ENCODE results near the gene ATP6V0A1.
A peak's percentile ranks its signal among the peaks of the same experiment; 100 is the strongest.
"Not testable (repeated sequence)": the region's sequence is repeated elsewhere in the genome, so short reads cannot be mapped to it uniquely, and the experiment has no call there.

The ATP6V0A1 gene

DNA sequence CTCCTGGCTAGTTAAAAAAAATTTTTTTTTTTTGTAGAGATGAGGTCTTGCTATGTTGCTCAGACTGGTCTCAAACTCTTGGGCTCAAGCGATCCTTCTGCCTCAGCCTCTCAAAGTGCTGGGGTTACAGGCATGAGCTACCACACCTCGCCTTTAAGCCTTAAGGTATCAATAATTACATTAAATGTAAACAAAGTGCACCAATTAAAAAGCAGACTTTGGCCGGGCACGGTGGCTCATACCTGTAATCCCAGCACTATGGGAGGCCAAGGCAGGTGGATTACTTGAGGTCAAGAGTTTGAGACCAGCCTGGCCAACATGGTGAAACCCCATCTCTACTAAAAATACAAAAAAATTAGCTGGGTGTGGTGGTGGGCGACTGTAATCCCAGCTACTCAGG is 7.4 kb upstream of the ATP6V0A1 start:
- H3K27me3 ChIP-seq (ENCODE audit: insufficient read depth, poor library complexity, severe bottlenecking); H3K27ac ChIP-seq (replicated peaks); DNase-seq (ENCODE audit: low read depth in 1 of 2, low spot score in 1 of 2); H3K4me3 ChIP-seq (replicated peaks; ENCODE audit: insufficient read depth, low read length): not testable (repeated sequence)

DNA sequence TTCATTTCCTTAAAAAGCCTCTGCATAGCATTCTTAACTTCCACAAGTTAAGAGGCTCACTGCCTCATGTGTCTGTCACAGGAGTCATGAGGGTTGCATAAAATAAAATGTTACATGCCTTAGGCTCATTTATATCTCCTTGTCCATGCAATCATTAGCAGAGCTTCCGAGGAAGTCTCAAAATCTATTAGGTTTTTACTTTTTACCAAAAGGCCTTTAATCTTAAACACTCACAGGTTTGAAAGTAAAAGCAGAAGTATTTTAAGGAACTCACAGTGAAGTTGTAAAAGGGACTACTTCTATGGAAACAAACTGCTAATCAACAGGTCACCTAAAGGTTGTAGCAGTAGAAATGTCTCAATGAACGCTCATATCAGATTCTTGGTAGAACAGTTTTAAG is 5.2 kb upstream of the ATP6V0A1 start:
- no peak overlapping the region for H3K4me3 ChIP-seq (replicated peaks; ENCODE audit: insufficient read depth, low read length)

DNA sequence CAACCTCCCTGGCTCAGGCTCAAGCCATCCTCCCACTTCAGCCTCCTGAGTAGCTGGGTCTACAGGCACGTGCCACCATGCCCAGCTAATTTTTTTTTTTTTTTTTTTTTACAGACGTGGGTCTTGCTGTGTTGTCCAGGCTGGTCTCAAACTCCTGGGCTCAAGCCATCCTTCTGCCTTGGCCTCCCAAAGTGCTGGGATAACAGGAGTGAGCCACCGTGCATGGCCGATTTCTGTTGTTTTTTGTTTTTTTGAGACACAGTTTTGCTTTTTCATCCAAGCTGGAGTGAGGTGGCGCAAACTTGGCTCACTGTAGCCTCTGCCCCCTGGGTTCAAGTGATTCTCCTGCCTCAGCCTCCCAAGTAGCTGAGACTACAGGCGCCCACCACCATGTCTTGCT is 3.7 kb upstream of the ATP6V0A1 start:
- H3K27me3 ChIP-seq (ENCODE audit: insufficient read depth, poor library complexity, severe bottlenecking); H3K27ac ChIP-seq (replicated peaks); DNase-seq (ENCODE audit: low read depth in 1 of 2, low spot score in 1 of 2); H3K4me3 ChIP-seq (replicated peaks; ENCODE audit: insufficient read depth, low read length): not testable (repeated sequence)

More for the DNA sequence above, 5.2 kb upstream of the ATP6V0A1 start:
- Histone ChIP-seq H3K27ac (replicated peaks) (peak overlapping the region; percentile 70), H3K27me3 (ENCODE audit: insufficient read depth, poor library complexity, severe bottlenecking) (no peaks in the 10 kb centered on the region)
- TF ChIP-seq GABPA (IDR thresholded peaks at IDR 0.05; ENCODE audit: low read depth) (no peak), SPI1 (IDR thresholded peaks at IDR 0.05; ENCODE audit: borderline replicate concordance, low read depth) (peak; percentile 86)
- DNase-seq (ENCODE audit: low read depth in 1 of 2, low spot score in 1 of 2) = peak in 1 of 2 experiments; percentile 31

DNA sequence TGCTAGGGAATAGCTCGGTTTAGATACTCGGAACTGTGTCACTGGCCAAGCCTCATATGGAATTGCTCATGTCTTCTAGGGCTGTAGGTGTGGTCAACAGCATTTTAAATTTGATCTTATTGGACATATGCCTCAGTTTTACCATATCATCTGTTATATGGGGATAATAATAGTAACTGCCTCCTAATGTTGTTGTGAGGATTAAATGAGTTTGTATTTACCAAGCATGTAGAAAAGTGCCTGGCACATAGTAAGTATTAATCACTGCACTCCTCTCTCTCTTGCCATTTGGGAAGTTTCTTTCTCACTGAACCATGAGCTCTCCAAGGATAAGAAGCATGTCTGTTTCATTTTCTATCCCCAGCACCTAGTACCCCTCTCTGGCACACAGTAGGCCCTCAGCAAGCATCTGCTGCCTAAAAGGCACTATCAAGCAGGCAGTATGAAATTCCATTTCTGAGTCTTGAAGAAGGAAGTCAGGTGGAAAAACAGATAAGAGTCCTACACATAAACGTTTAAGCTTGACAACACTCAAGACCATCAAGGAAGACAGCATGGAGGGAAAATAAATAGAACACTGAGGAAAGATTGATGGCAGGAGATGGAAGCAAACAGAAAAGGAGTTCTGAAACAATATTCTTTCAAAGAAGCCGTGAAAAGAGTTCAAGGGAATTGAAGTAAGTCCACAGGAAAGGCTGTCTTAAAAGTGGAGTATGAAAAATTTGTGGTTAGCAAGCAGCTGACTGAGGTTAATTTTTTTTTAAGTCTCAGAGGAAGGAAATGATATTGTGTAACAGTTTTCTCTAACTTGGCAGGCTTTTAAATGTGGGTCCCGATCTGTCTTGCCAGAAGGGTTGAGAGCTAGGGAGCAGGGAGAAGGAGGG is 2.2 kb upstream of the ATP6V0A1 start:
- DNase-seq (ENCODE audit: low read depth in 1 of 2, low spot score in 1 of 2) = peak; percentile 77 to 82
- no peaks in the 10 kb centered on the region for H3K27me3 ChIP-seq (ENCODE audit: insufficient read depth, poor library complexity, severe bottlenecking)
- TF ChIP-seq SPI1 (IDR thresholded peaks at IDR 0.05; ENCODE audit: borderline replicate concordance, low read depth) = no peak; the same call in 1 of the 2 replicates
- TF ChIP-seq, protein P1, sequence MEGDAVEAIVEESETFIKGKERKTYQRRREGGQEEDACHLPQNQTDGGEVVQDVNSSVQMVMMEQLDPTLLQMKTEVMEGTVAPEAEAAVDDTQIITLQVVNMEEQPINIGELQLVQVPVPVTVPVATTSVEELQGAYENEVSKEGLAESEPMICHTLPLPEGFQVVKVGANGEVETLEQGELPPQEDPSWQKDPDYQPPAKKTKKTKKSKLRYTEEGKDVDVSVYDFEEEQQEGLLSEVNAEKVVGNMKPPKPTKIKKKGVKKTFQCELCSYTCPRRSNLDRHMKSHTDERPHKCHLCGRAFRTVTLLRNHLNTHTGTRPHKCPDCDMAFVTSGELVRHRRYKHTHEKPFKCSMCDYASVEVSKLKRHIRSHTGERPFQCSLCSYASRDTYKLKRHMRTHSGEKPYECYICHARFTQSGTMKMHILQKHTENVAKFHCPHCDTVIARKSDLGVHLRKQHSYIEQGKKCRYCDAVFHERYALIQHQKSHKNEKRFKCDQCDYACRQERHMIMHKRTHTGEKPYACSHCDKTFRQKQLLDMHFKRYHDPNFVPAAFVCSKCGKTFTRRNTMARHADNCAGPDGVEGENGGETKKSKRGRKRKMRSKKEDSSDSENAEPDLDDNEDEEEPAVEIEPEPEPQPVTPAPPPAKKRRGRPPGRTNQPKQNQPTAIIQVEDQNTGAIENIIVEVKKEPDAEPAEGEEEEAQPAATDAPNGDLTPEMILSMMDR (IDR thresholded peaks at IDR 0.05; ENCODE audit: insufficient read depth, low read length) = no peak
- TF ChIP-seq, protein P2, sequence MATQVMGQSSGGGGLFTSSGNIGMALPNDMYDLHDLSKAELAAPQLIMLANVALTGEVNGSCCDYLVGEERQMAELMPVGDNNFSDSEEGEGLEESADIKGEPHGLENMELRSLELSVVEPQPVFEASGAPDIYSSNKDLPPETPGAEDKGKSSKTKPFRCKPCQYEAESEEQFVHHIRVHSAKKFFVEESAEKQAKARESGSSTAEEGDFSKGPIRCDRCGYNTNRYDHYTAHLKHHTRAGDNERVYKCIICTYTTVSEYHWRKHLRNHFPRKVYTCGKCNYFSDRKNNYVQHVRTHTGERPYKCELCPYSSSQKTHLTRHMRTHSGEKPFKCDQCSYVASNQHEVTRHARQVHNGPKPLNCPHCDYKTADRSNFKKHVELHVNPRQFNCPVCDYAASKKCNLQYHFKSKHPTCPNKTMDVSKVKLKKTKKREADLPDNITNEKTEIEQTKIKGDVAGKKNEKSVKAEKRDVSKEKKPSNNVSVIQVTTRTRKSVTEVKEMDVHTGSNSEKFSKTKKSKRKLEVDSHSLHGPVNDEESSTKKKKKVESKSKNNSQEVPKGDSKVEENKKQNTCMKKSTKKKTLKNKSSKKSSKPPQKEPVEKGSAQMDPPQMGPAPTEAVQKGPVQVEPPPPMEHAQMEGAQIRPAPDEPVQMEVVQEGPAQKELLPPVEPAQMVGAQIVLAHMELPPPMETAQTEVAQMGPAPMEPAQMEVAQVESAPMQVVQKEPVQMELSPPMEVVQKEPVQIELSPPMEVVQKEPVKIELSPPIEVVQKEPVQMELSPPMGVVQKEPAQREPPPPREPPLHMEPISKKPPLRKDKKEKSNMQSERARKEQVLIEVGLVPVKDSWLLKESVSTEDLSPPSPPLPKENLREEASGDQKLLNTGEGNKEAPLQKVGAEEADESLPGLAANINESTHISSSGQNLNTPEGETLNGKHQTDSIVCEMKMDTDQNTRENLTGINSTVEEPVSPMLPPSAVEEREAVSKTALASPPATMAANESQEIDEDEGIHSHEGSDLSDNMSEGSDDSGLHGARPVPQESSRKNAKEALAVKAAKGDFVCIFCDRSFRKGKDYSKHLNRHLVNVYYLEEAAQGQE (IDR thresholded peaks at IDR 0.05; ENCODE audit: insufficient replicate concordance, low read depth) = peak; percentile 31
- TF ChIP-seq POLR2AphosphoS5 (IDR thresholded peaks at IDR 0.05; ENCODE audit: low read depth) = peak; percentile 49; the same call in 1 of the 2 replicates
- no peak; the same call in 1 of the 2 replicates for TF ChIP-seq GABPA (IDR thresholded peaks at IDR 0.05; ENCODE audit: low read depth)
- H3K4me3 ChIP-seq (replicated peaks; ENCODE audit: insufficient read depth, low read length) = no peak overlapping the region
- peak overlapping the region; percentile 68 for H3K27ac ChIP-seq (replicated peaks)

DNA sequence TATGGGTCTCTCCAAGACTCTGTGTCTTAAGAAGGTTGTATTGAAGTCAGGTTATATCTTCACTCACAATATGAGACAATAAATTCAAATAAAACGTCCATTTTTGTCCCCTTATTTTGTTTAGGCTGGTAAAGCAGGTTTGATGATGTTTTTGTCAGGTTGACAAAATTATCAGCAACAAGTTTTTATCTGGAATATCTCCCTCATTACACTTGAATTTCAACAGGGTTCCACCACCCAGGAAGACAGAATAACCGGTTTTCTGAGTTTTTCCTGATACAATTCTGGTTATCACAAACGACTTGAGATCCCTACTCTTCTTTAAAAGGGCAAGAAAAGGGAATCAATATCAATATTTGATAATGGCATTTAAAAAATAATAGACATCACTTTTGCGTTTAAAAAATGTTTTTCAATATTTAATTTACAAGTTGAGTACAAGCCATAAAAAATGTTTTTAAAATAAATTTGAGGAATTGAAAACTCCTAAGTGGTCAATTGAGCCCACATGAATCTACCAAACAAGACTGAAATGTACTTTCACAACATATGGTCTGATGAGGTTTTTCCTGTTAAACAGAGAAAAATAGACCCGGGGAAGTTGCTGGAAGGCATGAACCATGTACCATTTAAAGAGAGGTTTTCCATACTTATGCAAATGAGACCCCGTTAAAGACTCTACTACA is 1.4 kb upstream of the ATP6V0A1 start:
- Histone ChIP-seq H3K4me3 (replicated peaks; ENCODE audit: insufficient read depth, low read length) (no peak overlapping the region), H3K27me3 (ENCODE audit: insufficient read depth, poor library complexity, severe bottlenecking) (no peaks in the 10 kb centered on the region), H3K27ac (replicated peaks) (peak overlapping the region; percentile 68)
- DNase-seq (ENCODE audit: low read depth in 1 of 2, low spot score in 1 of 2) = no peak
- no peak for TF ChIP-seq POLR2AphosphoS5 (IDR thresholded peaks at IDR 0.05; ENCODE audit: low read depth)
- TF ChIP-seq, protein P2 (IDR thresholded peaks at IDR 0.05; ENCODE audit: insufficient replicate concordance, low read depth) = no peak
- TF ChIP-seq GABPA (IDR thresholded peaks at IDR 0.05; ENCODE audit: low read depth) = no peak; the same call in 1 of the 2 replicates
- TF ChIP-seq, protein P1 (IDR thresholded peaks at IDR 0.05; ENCODE audit: insufficient read depth, low read length) = no peak
- no peak for TF ChIP-seq SPI1 (IDR thresholded peaks at IDR 0.05; ENCODE audit: borderline replicate concordance, low read depth)
